ENCODE measurements around the gene REPIN1. TPM values are rescaled to one million over a fixed set of nuclear protein-coding genes. Genes with fewer than 3 reads are reported as not detected.

REPIN1 gene
- total RNA-seq, 1 experiment from 2014 or later, result 106 TPM

- no peak overlapping the region for H2AK5ac ChIP-seq (ENCODE audit: insufficient read length, low read length)
- no peak overlapping the region for H4K5ac ChIP-seq (ENCODE audit: insufficient read length, low read depth, low read length)
- peak overlapping the region; percentile 48 for H3K9ac ChIP-seq (ENCODE audit: extremely low read depth, insufficient read length, low read length)
- H3K4ac ChIP-seq (ENCODE audit: low read depth, low read length), result no peak overlapping the region
- H2BK15ac ChIP-seq (ENCODE audit: low read depth, low read length), result no peak overlapping the region
- H3K27ac ChIP-seq (ENCODE audit: insufficient read length, low read depth, low read length), result no peak overlapping the region
- peaks cover 73 to 80% of the 10 kb centered on the region in 2 experiments for H3K4me1 Mint-ChIP-seq
- H3K23me2 ChIP-seq (ENCODE audit: insufficient read length, low read depth, low read length, poor library complexity, severe bottlenecking), result peaks cover 11% of the 10 kb centered on the region
- H3K4me3 Mint-ChIP-seq, result peak overlapping the region; percentile 87 to 95
- H3T11ph ChIP-seq (ENCODE audit: low read length), result no peak overlapping the region
- H3K9me3 ChIP-seq (ENCODE audit: control insufficient read depth, low read depth, low read length), result no peaks in the 10 kb centered on the region
- H3K23ac ChIP-seq (ENCODE audit: insufficient read length, low read depth, low read length), result no peak overlapping the region
- no peak overlapping the region for H2BK5ac ChIP-seq (ENCODE audit: insufficient read length, low read length)
- no peak overlapping the region for H2AFZ ChIP-seq (ENCODE audit: low read length)
- H3K27ac Mint-ChIP-seq, result peak overlapping the region; percentile 80 to 97 (median 93)
- no peak overlapping the region for H2BK120ac ChIP-seq (ENCODE audit: low read depth, low read length, poor library complexity, severe bottlenecking)
- peaks cover 6 to 9% (median 8%) of the 10 kb centered on the region in 3 experiments; a peak in 6 of 7 replicates for H3K36me3 Mint-ChIP-seq (ENCODE audit: insufficient read depth in 1 of 3, low read depth in 3 of 3)
- DNase-seq, result no peak
- H3K79me1 ChIP-seq (ENCODE audit: insufficient read depth, low read depth, low read length, poor library complexity, severe bottlenecking), result no peaks in the 10 kb centered on the region
- no peak for TF ChIP-seq CTCF (conservative IDR thresholded peaks at IDR 0.05)
- H4K91ac ChIP-seq (ENCODE audit: insufficient read length, low read depth, low read length), result no peak overlapping the region
- H2BK12ac ChIP-seq (ENCODE audit: insufficient read length, low read depth, low read length), result no peak overlapping the region
- H3K18ac ChIP-seq (ENCODE audit: insufficient read length, low read depth, low read length), result no peak overlapping the region
- no peak overlapping the region for H3K56ac ChIP-seq (ENCODE audit: insufficient read length, low read depth, low read length)
- H4K20me1 ChIP-seq (ENCODE audit: control insufficient read depth, insufficient read depth, insufficient read length), result no peaks in the 10 kb centered on the region
- H3K79me2 ChIP-seq (ENCODE audit: insufficient read depth, low read length), result peaks cover 9% of the 10 kb centered on the region; the same call in 1 of the 2 replicates
- H3K14ac ChIP-seq (ENCODE audit: insufficient read depth, low read length), result no peak overlapping the region
- no peak overlapping the region for H4K8ac ChIP-seq (replicated peaks; ENCODE audit: insufficient read length, low read depth, low read length)
- H3K4me1 ChIP-seq (ENCODE audit: insufficient read depth, low read length), result peaks cover 20% of the 10 kb centered on the region
- whole genome bisulfite sequencing (ENCODE audit: extremely low coverage, insufficient read length, low lambda C conversion rate), result no CpG with 5 or more reads among the region's 52 CpGs
- H3K27me3 ChIP-seq (ENCODE audit: insufficient read depth, low read length), result no peaks in the 10 kb centered on the region
- no peak overlapping the region for H2BK20ac ChIP-seq (ENCODE audit: low read depth, low read length, poor library complexity, severe bottlenecking)
- no peaks in the 10 kb centered on the region for H3K27me3 Mint-ChIP-seq (ENCODE audit: low read depth)
- H3K4me2 ChIP-seq (ENCODE audit: insufficient read depth, insufficient read length, low read length), result peak overlapping the region; percentile 83
- no peaks in the 10 kb centered on the region for H3K9me3 Mint-ChIP-seq
These were observed 11.1 kb downstream of the REPIN1 start for GRCh38 chr7:150379441-150380379.

Data from H9 (cell line).